Cortex of kidney (tissue), 1 donor: ENCODE results near the gene RAD51B.

Experiments used
- DNase-seq: peaks from one replicate; lab custom pipeline; 2025; lab: John Stamatoyannopoulos, UW

RAD51B gene

DNA sequence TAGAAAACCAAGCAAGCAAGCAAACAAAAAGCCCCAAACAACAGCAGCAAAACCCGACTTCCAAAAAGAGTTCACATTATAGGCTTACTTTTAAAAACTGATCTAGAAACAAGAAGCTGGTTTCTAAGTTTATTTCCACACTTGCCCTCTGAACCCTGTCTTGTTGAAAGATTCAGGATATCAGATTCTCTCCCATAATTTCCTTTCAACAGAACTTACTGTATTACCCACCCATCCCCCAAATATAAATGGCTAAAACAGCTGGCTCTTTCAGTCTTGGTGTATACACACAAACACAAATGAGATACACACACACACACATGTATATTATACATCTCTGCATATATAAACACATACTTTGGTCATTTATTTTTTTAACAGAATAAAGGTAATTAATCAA lies 512.4 kb downstream of the RAD51B start:
- DNase-seq: no peak

DNA sequence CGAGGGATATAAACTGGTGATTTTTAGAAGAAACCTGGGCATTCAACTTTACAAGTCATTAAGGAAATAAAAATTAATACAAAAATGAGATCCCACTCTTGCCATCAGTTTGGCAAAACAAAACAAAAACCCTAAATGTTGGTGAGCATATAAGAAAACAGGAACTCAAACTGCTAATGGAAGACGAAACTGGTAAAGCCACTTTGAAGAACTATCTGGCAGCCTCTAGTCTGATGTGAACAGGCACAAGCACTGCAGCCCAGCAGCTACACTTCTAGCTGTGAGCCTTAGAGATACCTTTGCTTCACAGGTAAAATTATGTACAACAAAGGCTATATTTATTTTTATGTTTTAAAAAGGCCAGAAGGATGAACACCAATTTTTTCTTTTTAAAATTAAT lies 513.7 kb downstream of the RAD51B start:
- DNase-seq: no peak

DNA sequence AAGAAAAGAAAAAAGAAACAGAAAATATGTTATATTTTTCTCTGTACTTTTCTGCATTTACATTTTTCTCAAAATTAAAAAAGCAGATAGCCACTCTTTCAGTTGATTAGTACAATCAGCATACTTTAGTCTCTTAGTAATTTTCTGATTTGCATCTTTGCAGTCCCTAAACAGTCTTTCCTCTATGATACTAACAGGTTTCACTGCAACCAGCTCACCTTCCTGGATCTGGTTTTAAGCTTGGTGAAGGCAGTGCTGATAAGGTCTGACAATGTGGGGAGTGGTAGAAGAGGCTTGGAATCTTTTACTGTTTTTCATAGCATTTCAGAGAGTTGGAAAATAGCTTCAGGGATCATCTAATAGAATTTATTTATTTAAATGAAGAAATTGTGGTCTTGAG lies 515.7 kb downstream of the RAD51B start:
- no peak for DNase-seq

DNA sequence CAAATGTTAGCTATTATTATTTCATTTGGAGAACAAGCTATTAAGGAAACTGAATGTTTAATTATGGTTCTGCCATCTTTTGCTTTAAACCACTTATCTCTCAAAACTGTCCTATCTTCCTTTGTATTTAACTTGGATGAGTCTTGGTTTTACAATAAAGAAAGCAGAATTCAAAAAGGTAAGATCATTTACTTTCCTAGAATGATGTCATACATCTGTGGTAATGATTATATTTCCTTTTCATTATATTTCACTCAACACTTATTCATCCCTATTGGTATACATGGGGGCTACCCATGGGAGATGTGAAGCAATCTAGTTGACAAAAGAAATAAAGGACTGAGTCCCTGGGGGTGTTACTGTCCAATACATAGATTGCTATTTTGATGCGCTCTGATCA lies 516.6 kb downstream of the RAD51B start:
- DNase-seq: no peak

DNA sequence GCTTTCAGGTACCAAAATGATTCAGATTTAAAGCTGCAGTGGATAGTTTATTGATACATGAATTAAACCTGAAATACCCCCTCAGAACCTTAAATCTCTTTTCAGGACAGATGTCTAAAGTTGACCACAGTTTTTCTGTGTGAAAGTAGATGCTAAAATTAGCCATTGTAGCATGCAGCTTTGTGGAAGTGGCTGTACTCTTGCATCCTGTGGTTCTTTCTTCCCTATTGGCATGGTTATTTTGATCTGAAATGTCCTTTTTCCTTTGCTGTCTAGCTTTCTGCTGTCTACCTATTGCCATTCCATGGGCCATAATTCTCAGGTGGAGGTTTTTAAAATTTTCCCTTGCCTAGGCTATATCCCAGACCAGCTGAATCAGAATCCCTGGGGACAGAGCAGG lies 517.7 kb downstream of the RAD51B start:
- no peak for DNase-seq

DNA sequence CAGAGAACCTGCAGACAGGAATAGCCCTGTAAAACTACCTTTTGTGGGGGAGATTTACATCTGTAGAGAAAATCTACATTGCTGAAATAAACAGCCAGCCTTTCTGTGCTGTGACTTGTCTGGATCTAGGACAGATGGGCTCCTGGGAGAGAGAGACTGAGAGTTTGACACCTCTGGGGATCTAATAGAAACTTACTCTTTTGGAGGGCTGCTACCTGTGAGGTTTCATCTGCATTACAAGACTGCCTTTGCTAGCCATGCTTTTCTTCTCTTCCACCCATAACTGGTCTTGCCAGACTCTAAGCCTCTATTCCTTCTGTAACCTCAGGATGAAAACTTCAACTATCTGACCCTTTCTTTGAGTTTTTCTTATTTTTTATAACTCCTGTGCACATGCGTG lies 520.7 kb downstream of the RAD51B start:
- DNase-seq: no peak

DNA sequence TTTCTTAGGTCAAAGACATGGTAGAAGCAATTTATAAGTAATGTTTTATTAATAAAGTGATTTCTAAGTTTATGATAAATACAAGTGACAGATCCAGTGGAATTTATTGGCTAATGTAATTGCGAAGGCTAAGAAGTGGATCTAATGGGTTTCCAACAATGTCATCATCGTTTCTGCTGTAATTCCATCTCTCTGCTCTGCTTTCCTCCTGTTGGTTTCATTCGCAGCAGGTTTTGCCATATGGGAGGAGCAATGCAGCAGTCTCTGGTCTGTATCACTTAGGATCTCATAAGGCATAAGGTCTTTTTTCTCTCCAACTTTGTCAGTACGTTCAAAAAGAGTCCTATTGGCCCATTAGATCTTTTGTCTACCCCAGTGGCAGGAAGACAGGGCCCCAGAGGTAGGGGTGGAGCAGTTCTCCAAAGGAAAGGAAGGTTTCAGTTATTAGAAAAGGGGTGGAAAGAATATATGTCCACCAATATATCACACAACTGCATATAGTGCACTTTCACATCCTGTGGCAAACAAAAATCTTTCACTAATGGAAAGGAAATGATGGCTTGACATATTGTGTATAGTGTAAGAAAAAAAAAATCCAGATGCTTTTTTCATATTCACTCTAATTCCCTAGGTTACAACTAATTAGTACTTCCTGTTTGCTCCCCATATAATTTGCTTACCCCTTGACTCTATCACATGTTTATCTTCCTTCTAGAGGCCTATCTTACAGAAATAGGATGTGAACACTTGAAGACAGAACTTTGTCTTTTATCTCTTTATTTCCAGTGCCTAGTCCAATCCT lies 522.0 kb downstream of the RAD51B start:
- no peak for DNase-seq

DNA sequence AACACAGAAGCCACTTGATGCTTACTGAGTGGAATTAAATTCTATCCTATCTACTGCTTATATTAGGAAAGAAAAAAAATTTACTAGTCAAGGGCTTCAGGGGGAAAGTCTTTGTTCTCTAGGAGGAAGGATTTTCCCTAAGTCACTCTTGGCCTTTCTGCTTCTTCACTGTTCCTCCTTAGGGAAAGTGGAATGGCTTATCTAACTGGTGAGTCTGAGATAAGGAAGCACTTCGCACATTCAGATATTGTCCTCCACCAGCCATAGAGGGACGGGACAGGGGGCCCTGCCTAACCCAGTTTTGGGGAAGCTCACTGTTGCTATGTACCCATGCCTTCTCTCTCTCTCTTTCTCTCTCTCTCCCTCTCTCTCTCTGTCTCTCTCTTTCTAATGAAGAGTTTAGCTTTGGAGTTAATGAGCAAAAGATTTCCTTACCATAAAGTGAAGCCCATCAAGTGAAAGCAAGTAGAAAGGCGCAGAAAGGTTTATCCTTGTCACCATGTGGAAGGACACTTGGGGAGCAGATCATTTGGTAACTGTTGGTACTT lies 522.7 kb downstream of the RAD51B start:
- no peak for DNase-seq

DNA sequence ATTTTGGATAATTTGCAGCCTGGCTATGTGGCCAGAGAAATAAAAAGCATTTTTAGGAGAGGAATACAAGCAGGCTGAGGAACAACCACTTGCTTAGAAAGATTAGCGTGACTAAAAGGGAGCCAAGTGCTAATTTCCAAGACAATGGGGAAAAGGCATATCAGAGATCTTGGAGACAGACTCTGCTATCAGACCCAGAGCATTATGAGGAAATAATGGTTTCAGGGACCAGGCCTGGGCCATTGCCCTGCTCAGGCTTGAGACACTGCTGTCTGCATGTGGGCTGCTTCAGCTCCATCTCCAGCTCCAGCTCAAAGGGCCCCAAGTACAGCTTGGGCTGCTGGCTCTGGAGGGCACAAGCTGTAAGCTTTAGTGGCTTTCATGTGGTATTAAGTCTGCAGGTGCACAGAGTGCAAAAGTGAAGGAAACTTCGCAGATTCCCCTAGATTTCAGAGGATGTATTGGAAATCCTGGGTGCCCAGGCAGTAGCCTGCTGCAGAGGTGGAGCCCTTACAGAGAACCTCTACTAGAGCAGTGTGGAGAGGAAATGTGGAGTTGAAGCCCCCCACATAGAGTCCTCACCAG lies 524.0 kb downstream of the RAD51B start:
- DNase-seq: no peak

DNA sequence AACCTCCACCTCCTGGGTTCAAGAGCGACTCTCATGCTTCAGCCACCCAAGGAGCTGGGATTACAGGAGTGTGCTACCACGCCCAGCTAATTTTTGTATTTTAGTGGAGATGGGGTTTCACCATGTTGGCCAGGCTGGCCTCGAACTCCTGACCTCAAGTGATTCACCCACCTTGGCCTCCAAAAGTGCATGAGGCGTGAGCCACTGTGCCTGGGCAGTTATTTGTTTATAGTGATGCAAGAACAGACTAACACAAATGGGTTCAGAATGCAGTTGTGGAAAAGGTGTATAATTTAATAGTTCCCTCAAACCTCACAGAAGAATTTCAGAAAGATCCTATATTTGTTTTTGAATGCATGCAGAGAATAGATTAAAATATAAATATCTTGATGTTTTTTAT lies 526.2 kb downstream of the RAD51B start:
- DNase-seq: no peak

DNA sequence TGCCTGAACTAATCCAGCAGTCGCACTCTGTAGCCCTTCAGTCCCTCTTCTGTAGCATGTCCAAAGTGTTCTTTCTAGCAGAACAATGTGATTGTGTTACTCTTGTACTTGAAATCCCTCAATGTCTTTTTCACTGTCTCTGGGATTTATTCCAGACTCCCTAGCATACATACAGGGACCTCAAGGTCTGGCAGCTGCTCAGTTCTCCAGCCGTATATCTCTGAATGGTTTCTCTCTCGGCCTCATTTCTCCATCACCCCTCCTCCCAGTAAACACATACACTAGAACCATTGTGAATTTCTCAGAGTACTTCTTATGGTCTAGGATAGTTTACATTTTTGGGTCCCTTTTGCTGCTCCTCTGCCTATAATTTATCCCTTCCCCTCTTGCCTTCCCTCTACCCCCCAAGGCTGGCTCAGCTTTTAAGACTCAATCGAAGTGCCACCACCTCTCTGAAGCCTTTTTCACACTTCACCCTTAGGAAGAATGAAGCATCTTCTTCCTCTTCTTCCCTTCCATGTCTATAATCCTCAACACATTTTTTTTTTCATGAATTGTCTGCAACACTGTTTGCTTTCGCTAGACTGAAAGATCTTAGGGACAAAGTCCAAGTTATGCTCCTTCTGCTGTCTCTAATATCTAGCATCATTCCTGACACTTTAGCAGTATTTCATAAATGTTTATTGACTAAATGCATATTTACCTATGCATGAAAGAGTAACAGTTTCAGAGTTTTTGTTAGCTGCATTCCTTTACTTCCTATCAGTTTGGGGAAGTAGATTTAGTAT lies 527.2 kb downstream of the RAD51B start:
- no peak for DNase-seq

DNA sequence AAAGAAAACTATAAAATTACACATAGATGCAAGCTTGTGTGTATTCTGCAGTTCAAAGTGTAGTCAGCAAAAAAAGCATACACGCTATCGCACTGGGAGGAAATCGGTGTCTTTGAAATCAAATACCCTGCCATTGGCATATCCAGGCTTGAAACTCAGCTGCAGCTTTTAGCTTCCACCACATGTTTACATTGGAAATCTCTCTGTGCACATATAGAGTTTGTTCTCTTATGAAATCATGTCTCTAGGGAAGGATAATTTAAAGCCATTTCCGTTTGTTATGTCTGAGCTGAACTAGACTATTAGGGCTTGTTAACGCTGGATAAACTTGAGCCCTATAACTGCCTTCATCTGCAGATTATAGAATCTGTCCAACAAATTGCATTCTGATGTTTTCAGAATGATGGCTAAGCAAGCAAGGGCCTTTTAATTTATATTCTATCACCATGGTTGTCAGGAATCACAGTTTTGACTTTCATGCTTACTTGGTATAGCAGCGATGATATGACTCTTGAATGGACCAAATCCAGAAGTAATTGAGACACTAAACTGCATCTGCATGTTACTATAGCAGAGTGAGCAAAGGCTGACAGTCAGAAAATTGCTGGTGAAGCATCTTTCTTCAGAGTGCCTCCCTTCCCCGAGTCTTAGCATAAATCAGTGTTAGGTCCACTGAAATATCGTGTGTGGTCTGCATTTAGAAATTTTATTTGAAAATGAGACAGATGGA lies 530.5 kb downstream of the RAD51B start:
- DNase-seq: no peak

DNA sequence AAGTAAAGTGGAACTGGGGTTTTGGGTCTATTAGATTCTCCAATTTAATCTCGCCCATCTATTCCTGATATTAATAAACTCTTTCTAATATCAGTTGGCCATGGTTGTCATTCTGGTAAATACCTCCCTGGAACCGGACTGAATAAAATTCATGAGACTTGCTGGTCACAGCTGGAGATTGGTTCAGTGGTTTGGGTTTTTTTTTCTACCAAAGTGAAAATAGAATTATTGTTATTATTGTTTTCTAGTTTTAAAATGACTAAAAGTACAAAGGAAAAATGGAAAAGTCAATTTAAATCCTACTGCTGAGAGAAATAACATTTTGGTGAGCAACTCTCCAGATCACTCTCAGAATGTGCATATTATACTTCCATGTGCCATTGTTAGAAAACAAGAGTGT lies 535.8 kb downstream of the RAD51B start:
- DNase-seq: no peak

DNA sequence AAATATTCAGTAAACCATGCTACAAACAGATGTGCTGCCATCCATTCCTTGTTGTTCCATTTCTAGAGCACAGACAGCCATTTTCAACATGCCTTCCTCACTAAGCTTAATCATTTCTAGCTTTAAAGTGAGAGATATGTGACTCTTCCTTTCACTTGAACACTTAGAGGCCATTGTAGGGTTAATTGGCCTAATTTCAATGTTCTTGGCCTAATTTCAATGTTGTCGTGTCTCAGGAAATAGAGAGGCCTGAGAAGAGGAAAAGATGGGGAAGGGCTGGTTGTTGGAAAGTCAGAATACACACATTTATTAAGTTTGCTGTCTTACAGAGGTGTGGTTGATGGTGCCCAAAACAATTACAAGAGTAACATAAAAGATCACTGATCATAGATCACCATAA lies 538.2 kb downstream of the RAD51B start:
- DNase-seq: no peak

DNA sequence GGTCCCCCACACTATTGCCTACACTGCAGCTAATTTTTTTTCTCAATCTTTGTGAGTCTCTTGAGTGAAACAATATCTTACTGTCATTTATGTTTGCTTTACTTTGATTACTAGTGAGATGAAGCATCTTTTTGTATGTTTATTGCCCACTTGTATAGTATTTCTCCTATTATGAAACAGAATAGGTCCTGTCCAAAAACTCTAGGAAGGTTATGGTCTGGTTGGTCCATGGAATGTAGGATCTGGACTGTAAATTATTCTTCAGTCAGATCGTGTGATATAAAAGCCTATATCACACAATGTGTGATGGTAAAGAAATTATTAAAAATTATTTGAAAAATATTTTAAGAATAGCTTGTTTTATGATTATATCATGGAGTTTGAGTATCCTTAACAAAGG lies 538.9 kb downstream of the RAD51B start:
- no peak for DNase-seq

DNA sequence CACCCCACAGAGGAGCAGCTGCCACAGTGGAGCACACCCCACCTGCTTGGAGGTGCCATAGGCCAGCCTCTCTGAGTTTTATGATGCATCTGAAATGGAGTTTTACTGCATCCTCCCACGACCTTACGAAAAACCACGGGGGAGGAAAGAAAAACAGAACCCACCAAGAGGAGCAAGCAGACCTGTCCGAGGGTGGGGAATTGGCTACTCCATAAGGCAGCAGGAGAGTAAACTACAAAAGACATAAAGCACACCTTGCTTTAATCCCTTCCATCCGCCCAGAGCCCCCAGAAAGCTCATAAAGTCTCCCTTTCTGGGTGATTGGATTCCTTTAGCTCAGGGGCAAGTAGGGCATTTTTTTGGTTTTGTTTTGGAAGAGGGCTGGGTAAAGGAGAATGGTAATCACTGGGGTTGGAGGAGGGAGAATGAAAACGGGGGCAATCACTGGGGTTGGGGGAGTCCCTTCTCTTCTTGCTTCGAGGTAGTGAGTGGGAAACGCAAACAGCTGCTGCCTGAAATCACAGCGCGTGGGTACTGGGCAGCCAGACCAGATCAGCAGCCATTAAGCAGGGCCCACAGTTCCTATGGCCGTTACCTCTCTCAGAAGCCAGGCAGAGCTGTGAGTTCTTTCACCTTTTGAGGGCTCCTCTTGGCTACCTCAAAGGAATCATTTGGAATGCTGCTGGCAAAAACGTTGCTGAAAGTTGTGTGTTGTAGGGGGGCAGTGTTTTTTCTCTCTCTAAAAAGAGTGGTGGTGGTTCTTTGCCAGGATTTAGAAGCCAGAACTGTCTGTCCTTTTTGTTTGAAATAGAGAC lies 539.6 kb downstream of the RAD51B start:
- no peak for DNase-seq

DNA sequence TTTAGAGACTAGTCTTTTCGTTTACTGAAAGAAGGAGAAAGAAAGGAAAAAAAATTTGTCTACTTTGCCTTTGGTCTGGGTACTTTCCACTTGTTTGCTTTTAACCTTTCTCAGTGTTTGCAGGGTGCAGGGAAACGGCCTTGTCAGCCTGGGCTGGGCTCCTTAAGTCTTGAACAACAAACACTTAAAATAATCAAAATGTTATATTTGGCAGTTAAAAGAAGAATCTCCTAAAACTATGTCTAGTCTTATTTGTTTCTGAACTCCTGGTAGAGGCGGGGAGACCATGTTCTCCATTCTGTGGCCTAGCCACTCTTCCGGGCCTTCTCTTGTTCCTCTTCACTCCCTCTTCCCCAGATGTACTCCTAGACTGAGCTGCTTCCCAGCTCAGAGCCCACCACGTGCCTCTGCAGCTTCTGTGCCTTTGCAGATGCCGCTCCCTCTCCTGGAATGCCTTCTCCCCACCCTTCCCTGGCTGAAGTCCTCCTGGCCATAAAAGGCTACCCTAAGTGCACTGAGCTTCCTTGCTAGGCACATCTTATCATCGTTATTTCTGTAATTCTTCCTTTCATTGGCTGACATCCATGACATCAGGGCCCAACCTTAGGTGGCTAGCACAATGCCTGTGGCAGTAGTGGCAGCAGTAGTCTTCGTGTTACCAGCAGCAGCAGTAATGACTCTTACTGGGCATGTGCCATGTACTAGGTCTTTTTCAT lies 540.4 kb downstream of the RAD51B start:
- DNase-seq: no peak

DNA sequence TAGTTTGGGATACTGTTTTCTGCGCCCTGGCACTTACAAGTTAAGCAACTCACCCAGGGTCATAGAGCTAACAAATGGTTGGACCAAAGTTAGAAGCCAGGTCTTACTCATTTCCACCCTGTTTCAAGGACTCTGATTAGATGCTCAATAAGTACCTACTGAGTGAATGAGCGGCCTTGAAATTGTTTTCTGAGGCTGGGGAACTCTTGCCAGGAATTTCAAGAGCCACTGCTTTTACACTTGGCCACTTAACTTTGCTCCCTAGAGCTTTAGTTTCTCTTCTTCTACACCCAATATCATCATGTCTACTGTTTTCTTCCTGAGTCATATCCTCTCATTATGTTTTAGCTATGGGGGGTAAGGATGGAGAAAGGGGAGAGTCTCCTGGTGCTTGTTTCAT lies 541.7 kb downstream of the RAD51B start:
- no peak for DNase-seq

DNA sequence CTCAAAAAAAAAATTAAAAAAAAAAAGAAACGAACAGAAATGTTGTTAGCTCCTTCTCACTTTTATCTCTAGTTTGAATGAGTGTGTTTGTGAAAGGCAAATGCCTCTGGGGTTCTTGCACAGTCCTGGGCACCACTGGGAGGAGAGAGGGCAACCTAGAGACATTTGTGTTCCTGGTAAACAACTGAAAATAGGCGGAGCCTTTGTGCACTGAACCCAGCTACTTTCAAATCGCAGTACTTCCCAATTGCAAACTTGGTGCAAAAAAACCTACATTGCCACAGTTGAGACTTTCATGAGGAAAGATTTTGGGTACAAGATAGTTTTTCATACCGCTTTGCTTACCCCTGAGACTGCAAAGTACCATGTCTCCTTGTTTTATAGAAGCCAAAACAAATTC lies 543.3 kb downstream of the RAD51B start:
- DNase-seq: no peak

DNA sequence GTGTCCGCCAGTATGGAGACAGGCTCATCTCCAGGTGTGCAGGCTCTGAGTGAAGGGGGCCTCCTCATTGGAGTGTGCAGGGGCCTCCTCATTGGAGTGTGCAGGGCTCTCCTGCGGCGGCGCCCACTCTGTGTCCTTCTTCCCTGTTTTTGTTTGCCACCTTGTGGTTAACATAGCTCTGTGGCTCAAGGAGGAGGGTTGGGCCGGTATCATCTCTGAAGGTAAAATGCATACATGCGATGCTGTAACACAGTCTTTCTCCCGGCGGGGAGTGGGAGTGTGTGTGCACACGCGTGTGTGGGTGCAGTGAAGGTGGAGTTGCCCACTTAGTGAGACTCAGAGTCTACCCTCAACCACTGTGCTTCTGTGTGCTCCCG lies 543.9 kb downstream of the RAD51B start:
- DNase-seq: no peak
